ENCODE measurements around the gene TRIM27. TPM values are rescaled to one million over a fixed set of nuclear protein-coding genes. Genes with fewer than 3 reads are reported as not detected.
"Not testable (repeated sequence)": the region's sequence is repeated elsewhere in the genome, so short reads cannot be mapped to it uniquely, and the experiment has no call there.

TRIM27 gene
- total RNA-seq, 1 experiment from 2014 or later = 87.8 TPM

DNA sequence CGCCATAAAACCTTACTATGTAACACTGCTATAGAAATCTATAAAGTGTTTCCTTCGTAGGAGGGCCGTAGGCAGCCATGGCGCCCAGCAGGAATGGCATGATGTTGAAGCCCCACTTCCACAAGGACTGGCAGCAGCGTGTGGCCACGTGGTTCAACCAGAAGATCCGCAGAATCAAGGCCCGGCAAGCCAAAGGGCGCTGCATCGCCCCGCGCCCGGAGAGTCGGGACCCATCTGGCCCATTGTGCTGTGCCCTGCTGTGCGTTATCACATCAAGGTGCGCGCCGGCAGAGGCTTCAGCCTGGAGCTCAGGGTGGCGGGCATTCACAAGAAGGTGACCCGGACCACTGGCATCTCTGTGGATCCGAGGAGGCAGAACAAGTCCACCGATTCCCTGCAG is 62.4 kb downstream of the TRIM27 start:
- Histone ChIP-seq H3K27me3 (ENCODE audit: low read length) (no peaks in the 10 kb centered on the region), H4K20me1 (ENCODE audit: insufficient read depth, low read depth, low read length) (no peaks in the 10 kb centered on the region), H3K36me3 (ENCODE audit: insufficient read depth, low read length) (no peaks in the 10 kb centered on the region), H3K79me2 (ENCODE audit: low read length) (no peaks in the 10 kb centered on the region), H3K9me3 (ENCODE audit: low read length) (no peaks in the 10 kb centered on the region), H3K4me3 (ENCODE audit: low read length) (no peak overlapping the region), H2AFZ (ENCODE audit: low read length) (no peak overlapping the region), H3K4me2 (ENCODE audit: low read depth, low read length, poor library complexity, severe bottlenecking) (no peak overlapping the region), H3K9ac (ENCODE audit: low read length) (no peak overlapping the region), H3K27ac (ENCODE audit: low read length) (no peak overlapping the region), H3K4me1 (ENCODE audit: low read length) (peaks cover 11% of the 10 kb centered on the region), H3K9me2 (replicated peaks; ENCODE audit: insufficient read depth, low read length) (no peaks in the 10 kb centered on the region)
- no peak for DNase-seq

GRCh38 chr6:28860581-28860980 is 63.2 kb downstream of the TRIM27 start:
- no peak overlapping the region for H3K27ac ChIP-seq (ENCODE audit: low read length)
- no peak overlapping the region for H3K4me3 ChIP-seq (ENCODE audit: low read length)
- H2AFZ ChIP-seq (ENCODE audit: low read length) = no peak overlapping the region
- H3K9me2 ChIP-seq (replicated peaks; ENCODE audit: insufficient read depth, low read length) = no peaks in the 10 kb centered on the region
- H3K4me2 ChIP-seq (ENCODE audit: low read depth, low read length, poor library complexity, severe bottlenecking) = no peak overlapping the region
- peaks cover 11% of the 10 kb centered on the region for H3K4me1 ChIP-seq (ENCODE audit: low read length)
- H3K36me3 ChIP-seq (ENCODE audit: insufficient read depth, low read length) = no peaks in the 10 kb centered on the region
- H3K9me3 ChIP-seq (ENCODE audit: low read length) = no peaks in the 10 kb centered on the region
- no peak for DNase-seq
- H4K20me1 ChIP-seq (ENCODE audit: insufficient read depth, low read depth, low read length) = no peaks in the 10 kb centered on the region
- H3K79me2 ChIP-seq (ENCODE audit: low read length) = no peaks in the 10 kb centered on the region
- H3K9ac ChIP-seq (ENCODE audit: low read length) = no peak overlapping the region
- no peaks in the 10 kb centered on the region for H3K27me3 ChIP-seq (ENCODE audit: low read length)

GRCh38 chr6:28858963-28859362 is 64.8 kb downstream of the TRIM27 start:
- Histone ChIP-seq H3K79me2 (ENCODE audit: low read length) (no peaks in the 10 kb centered on the region), H3K27ac (ENCODE audit: low read length) (no peak overlapping the region), H3K9me2 (replicated peaks; ENCODE audit: insufficient read depth, low read length) (no peaks in the 10 kb centered on the region), H4K20me1 (ENCODE audit: insufficient read depth, low read depth, low read length) (no peaks in the 10 kb centered on the region), H3K4me1 (ENCODE audit: low read length) (peaks cover 8% of the 10 kb centered on the region), H3K9ac (ENCODE audit: low read length) (no peak overlapping the region), H3K4me2 (ENCODE audit: low read depth, low read length, poor library complexity, severe bottlenecking) (no peak overlapping the region), H3K9me3 (ENCODE audit: low read length) (no peaks in the 10 kb centered on the region), H3K4me3 (ENCODE audit: low read length) (no peak overlapping the region), H3K27me3 (ENCODE audit: low read length) (no peaks in the 10 kb centered on the region), H2AFZ (ENCODE audit: low read length) (no peak overlapping the region), H3K36me3 (ENCODE audit: insufficient read depth, low read length) (no peaks in the 10 kb centered on the region)
- DNase-seq = no peak

GRCh38 chr6:28856620-28857005 is 67.2 kb downstream of the TRIM27 start:
- H3K9me2 ChIP-seq (replicated peaks; ENCODE audit: insufficient read depth, low read length) = no peaks in the 10 kb centered on the region
- no peak overlapping the region for H3K4me2 ChIP-seq (ENCODE audit: low read depth, low read length, poor library complexity, severe bottlenecking)
- no peak overlapping the region for H3K4me3 ChIP-seq (ENCODE audit: low read length)
- H3K27me3 ChIP-seq (ENCODE audit: low read length) = no peaks in the 10 kb centered on the region
- H3K9me3 ChIP-seq (ENCODE audit: low read length) = no peaks in the 10 kb centered on the region
- no peak overlapping the region for H3K27ac ChIP-seq (ENCODE audit: low read length)
- H3K36me3 ChIP-seq (ENCODE audit: insufficient read depth, low read length) = no peaks in the 10 kb centered on the region
- no peak overlapping the region for H2AFZ ChIP-seq (ENCODE audit: low read length)
- DNase-seq = peak; percentile 66
- no peaks in the 10 kb centered on the region for H4K20me1 ChIP-seq (ENCODE audit: insufficient read depth, low read depth, low read length)
- H3K4me1 ChIP-seq (ENCODE audit: low read length) = no peaks in the 10 kb centered on the region
- H3K9ac ChIP-seq (ENCODE audit: low read length) = no peak overlapping the region
- H3K79me2 ChIP-seq (ENCODE audit: low read length) = no peaks in the 10 kb centered on the region

GRCh38 chr6:28854405-28854804 is 69.4 kb downstream of the TRIM27 start:
- not testable (repeated sequence) for H3K9ac ChIP-seq (ENCODE audit: low read length); H3K4me2 ChIP-seq (ENCODE audit: low read depth, low read length, poor library complexity, severe bottlenecking); H3K4me1 ChIP-seq (ENCODE audit: low read length); H3K4me3 ChIP-seq (ENCODE audit: low read length); H2AFZ ChIP-seq (ENCODE audit: low read length); H3K27ac ChIP-seq (ENCODE audit: low read length); H4K20me1 ChIP-seq (ENCODE audit: insufficient read depth, low read depth, low read length); H3K9me2 ChIP-seq (replicated peaks; ENCODE audit: insufficient read depth, low read length); H3K27me3 ChIP-seq (ENCODE audit: low read length); H3K9me3 ChIP-seq (ENCODE audit: low read length); DNase-seq; H3K36me3 ChIP-seq (ENCODE audit: insufficient read depth, low read length); H3K79me2 ChIP-seq (ENCODE audit: low read length)

Small RNA genes lying within 50 kb of the gene (small RNA-seq; reads per million reads assigned to genes)
- gene RNU6-930P = not detected

Other genes starting within 250 kb of the TRIM27 start
- gene ZNF311, start 81.3 kb upstream of the TRIM27 start, total RNA-seq (2014; rRNA removed; shearing (Covaris generic); ENCODE audit: low replicate concordance) = not detected in 2 replicates
- not detected in 2 replicates for gene OR2W1, start 121.2 kb upstream of the TRIM27 start, total RNA-seq (2014; rRNA removed; shearing (Covaris generic); ENCODE audit: low replicate concordance)
- not detected in 2 replicates for gene OR2B3, start 163.3 kb upstream of the TRIM27 start, total RNA-seq (2014; rRNA removed; shearing (Covaris generic); ENCODE audit: low replicate concordance)
- gene OR2J1, start 175.5 kb upstream of the TRIM27 start, total RNA-seq (2014; rRNA removed; shearing (Covaris generic); ENCODE audit: low replicate concordance) = not detected in 2 replicates
- gene OR2J3, start 184.1 kb upstream of the TRIM27 start, total RNA-seq (2014; rRNA removed; shearing (Covaris generic); ENCODE audit: low replicate concordance) = not detected in 2 replicates
- gene OR2J2, start 246.9 kb upstream of the TRIM27 start, total RNA-seq (2014; rRNA removed; shearing (Covaris generic); ENCODE audit: low replicate concordance) = not detected in 2 replicates